Activated naive CD8-positive, alpha-beta T cell treated with anti-CD3 and anti-CD28 coated beads, Interleukin-2, amount 10 ng/mL, durations not matched to agents 7 days and 5 days (primary cell): ENCODE measurements around the gene RNH1. TPM values are rescaled to one million over a fixed set of nuclear protein-coding genes. Genes with fewer than 3 reads are reported as not detected.

ENCODE experiments used
- ATAC-seq: fragments of 150-1000 bp; cut with Tn5 transposase; one replicate; pipeline ENCODE4 v1.10.0; 2021; ENCODE audit warnings: low read depth, moderate library complexity
- POLR2A ChIA-PET: fragments of 350-600 bp; sonication (Branson Sonifier 250); formaldehyde crosslinking; loops from one replicate; lab custom pipeline; 2021; ENCODE audit warnings: antibody characterized with exemption; lab: Charles Lee
- DNase-seq: peaks from one replicate; pipeline ENCODE4 v3.0.0; 2021
- H3K27ac Mint-ChIP-seq: one replicate; pipeline ENCODE4 v1.8.0; 2022; ENCODE audit warnings: mild to moderate bottlenecking, mixed read lengths
- H3K27me3 Mint-ChIP-seq: one replicate; pipeline ENCODE4 v1.8.0; 2022; ENCODE audit warnings: mild to moderate bottlenecking, moderate library complexity, mixed read lengths
- H3K36me3 Mint-ChIP-seq: one replicate; pipeline ENCODE4 v1.8.0; 2021; ENCODE audit warnings: mild to moderate bottlenecking, mixed read lengths
- H3K4me1 Mint-ChIP-seq: one replicate; pipeline ENCODE4 v1.8.0; 2021; ENCODE audit warnings: mixed read lengths
- H3K4me3 Mint-ChIP-seq: one replicate; pipeline ENCODE4 v1.8.0; 2022; ENCODE audit warnings: mild to moderate bottlenecking, moderate library complexity, mixed read lengths
- H3K9me3 Mint-ChIP-seq: one replicate; pipeline ENCODE4 v1.8.0; 2021; ENCODE audit warnings: mixed read lengths
- total RNA-seq, 2 experiments: library from RNA; stranded (reverse); gene quantifications; one replicate each; pipeline ENCODE4 v1.2.3, GENCODE V29; 2021

Gene RNH1
- total RNA-seq, 2 experiments from 2014 or later: 88.9 to 93.2 TPM

DNA sequence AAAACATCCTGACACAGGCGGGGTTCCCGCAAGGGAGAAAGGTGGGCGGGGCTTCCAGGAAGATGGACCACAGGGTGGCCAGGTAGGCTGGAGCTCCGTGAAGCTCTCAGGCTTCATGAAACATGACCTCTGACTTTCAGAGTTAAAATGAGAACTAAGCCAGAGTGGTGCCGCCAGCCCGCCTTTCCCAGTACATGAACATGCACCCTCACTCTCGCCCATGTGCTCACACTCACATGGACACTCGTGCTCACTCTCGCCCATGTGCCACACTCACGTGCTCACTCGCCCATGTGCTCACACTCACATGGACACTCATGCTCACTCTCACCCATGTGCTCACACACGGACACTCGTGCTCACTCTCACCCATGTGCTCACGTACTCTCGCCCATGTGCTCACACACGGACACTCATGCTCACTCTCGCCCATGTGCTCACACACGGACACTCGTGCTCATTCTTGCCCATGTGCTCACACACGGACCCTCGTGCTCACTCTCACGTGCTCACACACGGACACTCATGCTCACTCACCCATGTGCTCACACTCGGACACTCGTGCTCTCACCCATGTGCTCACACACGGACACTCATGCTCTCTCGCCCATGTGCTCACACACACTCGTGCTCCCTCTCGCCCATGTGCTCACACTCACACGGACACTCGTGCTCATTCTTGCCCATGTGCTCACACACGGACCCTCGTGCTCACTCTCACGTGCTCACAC is 10.0 kb downstream of the RNH1 start:
- POLR2A ChIA-PET: no interaction called here
- Mint-ChIP-seq H3K27me3 (no peaks in the 10 kb centered on the region), H3K9me3 (no peaks in the 10 kb centered on the region), H3K4me3 (no peak overlapping the region), H3K27ac (no peak overlapping the region), H3K36me3 (peaks cover 16% of the 10 kb centered on the region), H3K4me1 (peaks cover 9% of the 10 kb centered on the region)
- ATAC-seq (no peak), DNase-seq (no peak)

- ATAC-seq: no peak
- DNase-seq: no peak
- peaks cover 9% of the 10 kb centered on the region for H3K4me1 Mint-ChIP-seq
- no peak overlapping the region for H3K27ac Mint-ChIP-seq
- no peaks in the 10 kb centered on the region for H3K27me3 Mint-ChIP-seq
- no peaks in the 10 kb centered on the region for H3K9me3 Mint-ChIP-seq
- H3K36me3 Mint-ChIP-seq: peaks cover 16% of the 10 kb centered on the region
- POLR2A ChIA-PET: no interaction called here
- H3K4me3 Mint-ChIP-seq: no peak overlapping the region
Measured at GRCh38 chr11:495537-495931, 11.5 kb downstream of the RNH1 start.

- H3K27me3 Mint-ChIP-seq: no peaks in the 10 kb centered on the region
- POLR2A ChIA-PET: interaction anchor here (0.6 kb wide), 1 partner anchor 29 kb away, joined by 4 read pairs; no protein-coding TSS in a partner anchor
- no peak overlapping the region for H3K4me3 Mint-ChIP-seq
- ATAC-seq: no peak
- H3K27ac Mint-ChIP-seq: no peak overlapping the region
- H3K4me1 Mint-ChIP-seq: peaks cover 9% of the 10 kb centered on the region
- H3K36me3 Mint-ChIP-seq: peaks cover 16% of the 10 kb centered on the region
- H3K9me3 Mint-ChIP-seq: no peaks in the 10 kb centered on the region
- DNase-seq: no peak
Measured at GRCh38 chr11:494761-495536, 12.1 kb downstream of the RNH1 start.

DNA sequence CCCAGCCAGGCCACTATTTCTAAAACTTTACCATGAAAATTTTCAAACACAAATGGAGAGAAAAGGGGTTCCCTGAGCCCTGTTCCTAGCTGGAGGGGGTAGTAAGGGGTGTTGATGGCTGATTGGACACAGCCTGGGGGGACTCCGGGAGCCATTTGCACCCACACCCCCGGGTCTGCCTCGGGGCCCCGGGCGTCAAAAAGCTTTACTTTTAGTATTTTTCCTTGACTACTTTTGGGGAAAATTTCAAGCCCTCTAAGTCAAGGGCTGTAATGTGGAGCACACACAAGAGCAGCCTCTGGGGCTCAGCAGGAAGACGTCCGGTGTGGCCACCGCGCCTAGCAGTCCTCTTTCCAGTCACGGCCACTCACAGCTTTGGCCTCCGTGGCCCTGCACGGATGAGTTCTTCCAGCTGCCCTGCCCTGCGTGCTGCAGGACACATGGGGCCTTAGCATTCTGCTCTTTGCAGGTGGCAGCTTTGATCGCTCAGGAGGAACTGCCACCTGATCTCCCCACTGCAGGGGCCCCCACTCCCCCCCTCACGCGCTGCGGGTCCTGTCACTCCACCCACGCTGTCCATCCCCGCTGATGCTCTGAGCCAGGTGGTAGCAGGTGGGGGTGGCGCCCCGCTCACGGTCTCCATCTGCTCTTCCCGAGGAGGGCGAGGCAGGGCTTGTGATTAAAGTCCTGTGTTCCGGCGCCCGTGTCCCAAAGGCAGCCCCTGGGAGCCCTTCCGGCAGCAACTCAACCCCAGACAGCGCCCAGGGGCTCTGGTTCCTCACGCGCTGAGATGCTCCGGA is 14.4 kb downstream of the RNH1 start:
- DNase-seq (no peak), ATAC-seq (no peak)
- H3K9me3 Mint-ChIP-seq: no peaks in the 10 kb centered on the region
- H3K27me3 Mint-ChIP-seq: no peaks in the 10 kb centered on the region
- peaks cover 10% of the 10 kb centered on the region for H3K36me3 Mint-ChIP-seq
- H3K27ac Mint-ChIP-seq: no peak overlapping the region
- POLR2A ChIA-PET: no interaction called here
- peaks cover 8% of the 10 kb centered on the region for H3K4me1 Mint-ChIP-seq
- H3K4me3 Mint-ChIP-seq: no peak overlapping the region

DNA sequence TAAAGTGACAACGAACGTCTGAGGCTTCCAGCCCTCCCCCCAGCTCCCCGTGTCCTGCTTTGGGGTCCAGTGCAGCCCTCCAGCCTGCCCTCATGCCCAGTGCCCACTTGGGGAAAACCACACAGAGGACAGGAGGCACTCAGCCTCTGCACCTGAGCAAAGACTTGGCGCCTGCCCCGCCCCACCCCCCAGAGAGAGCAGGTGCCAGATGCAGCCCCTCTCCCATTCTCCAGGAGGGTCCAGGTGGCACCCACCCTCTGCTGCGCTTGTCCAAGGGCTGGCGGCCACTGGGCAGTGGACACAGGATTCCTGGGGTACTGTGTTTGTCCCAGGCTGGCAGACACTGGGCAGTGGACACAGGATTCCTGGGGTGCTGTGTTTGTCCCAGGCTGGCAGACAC is 15.7 kb downstream of the RNH1 start:
- no peaks in the 10 kb centered on the region for H3K9me3 Mint-ChIP-seq
- H3K4me3 Mint-ChIP-seq: no peak overlapping the region
- peaks cover 3% of the 10 kb centered on the region for H3K4me1 Mint-ChIP-seq
- DNase-seq (no peak), ATAC-seq (no peak)
- no peaks in the 10 kb centered on the region for H3K27me3 Mint-ChIP-seq
- POLR2A ChIA-PET: no interaction called here
- H3K27ac Mint-ChIP-seq: no peak overlapping the region
- peaks cover 2% of the 10 kb centered on the region for H3K36me3 Mint-ChIP-seq

GRCh38 chr11:490930-491260 is 16.1 kb downstream of the RNH1 start:
- no peaks in the 10 kb centered on the region for H3K9me3 Mint-ChIP-seq
- POLR2A ChIA-PET: no interaction called here
- H3K27me3 Mint-ChIP-seq: no peaks in the 10 kb centered on the region
- H3K4me3 Mint-ChIP-seq: no peak overlapping the region
- H3K4me1 Mint-ChIP-seq: peaks cover 1% of the 10 kb centered on the region
- peaks cover 1% of the 10 kb centered on the region for H3K36me3 Mint-ChIP-seq
- H3K27ac Mint-ChIP-seq: no peak overlapping the region
- no peak for ATAC-seq
- no peak for DNase-seq

DNA sequence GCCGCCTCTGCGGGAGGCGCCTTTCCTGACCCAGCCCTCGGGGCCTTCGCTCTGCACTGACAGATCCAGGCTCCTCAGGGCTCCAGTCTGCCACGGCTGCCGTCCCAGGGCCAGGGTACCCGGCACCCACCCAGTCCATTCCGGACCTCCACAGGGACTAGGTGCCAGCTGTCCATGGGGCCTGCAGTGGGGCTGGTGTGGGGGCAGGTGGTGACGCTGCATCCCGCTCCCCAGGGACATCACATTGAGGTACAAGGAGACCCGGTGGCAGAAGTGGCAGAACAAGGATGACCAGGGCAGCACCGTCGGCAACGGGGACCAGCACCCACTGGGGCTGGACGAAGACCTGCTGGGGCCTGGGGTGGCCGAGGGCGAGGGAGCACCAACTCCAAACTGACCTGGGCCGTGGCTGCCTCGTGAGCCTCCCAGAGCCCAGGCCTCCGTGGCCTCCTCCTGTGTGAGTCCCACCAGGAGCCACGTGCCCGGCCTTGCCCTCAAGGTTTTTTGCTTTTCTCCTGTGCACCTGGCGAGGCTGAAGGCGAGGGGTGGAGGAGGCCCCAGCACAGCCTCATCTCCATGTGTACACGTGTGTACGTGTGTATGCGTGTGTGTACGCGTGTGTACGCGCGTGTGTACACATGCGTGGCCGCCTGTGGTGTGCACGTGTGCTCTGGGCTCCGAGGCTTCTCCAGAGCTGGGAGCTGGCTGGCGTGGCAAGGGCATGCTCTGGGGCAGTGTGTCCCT is 16.7 kb downstream of the RNH1 start:
- DNase-seq: no peak
- Mint-ChIP-seq H3K27ac (no peak overlapping the region), H3K36me3 (no peaks in the 10 kb centered on the region), H3K27me3 (no peaks in the 10 kb centered on the region), H3K4me1 (no peaks in the 10 kb centered on the region), H3K9me3 (no peaks in the 10 kb centered on the region), H3K4me3 (no peak overlapping the region)
- POLR2A ChIA-PET: no interaction called here
- ATAC-seq: no peak

GRCh38 chr11:489610-490185 is 17.3 kb downstream of the RNH1 start:
- Mint-ChIP-seq H3K27ac (no peak overlapping the region), H3K4me1 (no peaks in the 10 kb centered on the region), H3K4me3 (no peak overlapping the region), H3K36me3 (no peaks in the 10 kb centered on the region), H3K9me3 (no peaks in the 10 kb centered on the region), H3K27me3 (no peaks in the 10 kb centered on the region)
- ATAC-seq (no peak), DNase-seq (no peak)
- POLR2A ChIA-PET: no interaction called here

GRCh38 chr11:488992-489391 is 18.1 kb downstream of the RNH1 start:
- DNase-seq: no peak
- Mint-ChIP-seq H3K4me1 (no peaks in the 10 kb centered on the region), H3K27me3 (no peaks in the 10 kb centered on the region), H3K27ac (no peak overlapping the region), H3K9me3 (no peaks in the 10 kb centered on the region), H3K4me3 (no peak overlapping the region), H3K36me3 (no peaks in the 10 kb centered on the region)
- POLR2A ChIA-PET: no interaction called here
- ATAC-seq: no peak

DNA sequence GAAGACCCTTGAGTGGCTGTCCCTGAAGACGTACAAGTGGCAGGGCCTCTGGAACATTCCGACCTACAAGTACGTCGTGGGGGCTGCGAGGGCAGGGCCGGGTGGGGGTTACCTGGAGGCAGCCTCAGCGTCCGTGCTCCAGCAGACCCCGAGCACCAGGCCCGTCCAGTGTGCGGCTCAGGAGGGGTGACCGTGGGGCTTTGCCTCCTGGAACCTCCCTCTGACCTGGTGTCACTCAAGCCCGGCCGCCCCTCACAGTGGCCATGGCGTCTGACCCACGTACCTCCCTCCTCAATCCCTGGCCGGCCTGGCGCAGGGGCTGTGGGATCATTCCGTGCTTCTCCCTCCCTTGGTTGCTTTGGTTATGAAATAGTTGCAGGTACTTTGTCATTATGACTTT is 18.5 kb downstream of the RNH1 start:
- no peaks in the 10 kb centered on the region for H3K27me3 Mint-ChIP-seq
- no peak overlapping the region for H3K4me3 Mint-ChIP-seq
- POLR2A ChIA-PET: no interaction called here
- H3K9me3 Mint-ChIP-seq: no peaks in the 10 kb centered on the region
- DNase-seq (no peak), ATAC-seq (no peak)
- no peaks in the 10 kb centered on the region for H3K36me3 Mint-ChIP-seq
- H3K4me1 Mint-ChIP-seq: no peaks in the 10 kb centered on the region
- no peak overlapping the region for H3K27ac Mint-ChIP-seq

DNA sequence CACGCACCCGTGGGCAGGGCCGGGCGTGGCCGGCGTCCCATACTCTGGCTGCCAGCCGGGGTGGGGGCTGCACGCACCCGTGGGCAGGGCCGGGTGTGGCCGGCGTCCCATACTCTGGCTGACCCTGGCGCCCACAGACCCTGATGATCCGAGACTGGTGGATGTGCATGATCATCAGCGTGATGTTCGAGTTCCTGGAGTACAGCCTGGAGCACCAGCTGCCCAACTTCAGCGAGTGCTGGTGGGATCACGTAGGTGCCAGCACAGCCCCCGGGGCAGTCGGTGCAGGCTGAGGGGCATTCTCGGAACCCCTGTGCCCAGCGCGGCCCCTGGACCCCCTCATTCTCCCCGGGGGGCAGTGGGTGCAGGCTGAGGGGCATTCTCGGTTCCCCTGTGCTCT is 19.0 kb downstream of the RNH1 start:
- Mint-ChIP-seq H3K27ac (no peak overlapping the region), H3K4me3 (no peak overlapping the region), H3K36me3 (peaks cover 2% of the 10 kb centered on the region), H3K27me3 (no peaks in the 10 kb centered on the region), H3K9me3 (no peaks in the 10 kb centered on the region), H3K4me1 (no peaks in the 10 kb centered on the region)
- POLR2A ChIA-PET: no interaction called here
- DNase-seq: no peak
- ATAC-seq: no peak

GRCh38 chr11:487571-488021 is 19.4 kb downstream of the RNH1 start:
- Mint-ChIP-seq H3K9me3 (no peaks in the 10 kb centered on the region), H3K4me3 (no peak overlapping the region), H3K27me3 (no peaks in the 10 kb centered on the region), H3K36me3 (peaks cover 2% of the 10 kb centered on the region), H3K27ac (no peak overlapping the region), H3K4me1 (no peaks in the 10 kb centered on the region)
- POLR2A ChIA-PET: no interaction called here
- DNase-seq (no peak), ATAC-seq (no peak)

DNA sequence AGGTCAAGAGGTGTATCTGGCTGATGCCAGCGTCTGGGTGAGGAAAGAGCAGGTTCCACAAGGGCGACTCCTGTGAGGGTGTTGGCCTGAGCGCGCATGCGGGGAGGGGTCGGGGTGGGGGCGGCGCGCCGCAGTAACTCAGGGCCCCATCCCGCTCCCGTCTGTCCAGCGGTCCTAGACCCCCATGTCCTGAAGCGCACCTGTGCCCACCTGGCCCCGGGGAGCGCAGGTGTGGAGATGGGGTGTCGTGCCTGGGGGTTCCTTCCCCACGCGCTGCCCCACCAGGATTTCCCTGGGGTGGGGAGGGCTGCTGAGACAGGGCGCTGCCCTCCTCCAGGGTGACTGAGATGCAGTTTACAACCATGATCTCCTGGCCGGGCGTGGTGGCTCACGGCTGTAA is 20.9 kb downstream of the RNH1 start:
- no peak overlapping the region for H3K27ac Mint-ChIP-seq
- H3K4me1 Mint-ChIP-seq: no peaks in the 10 kb centered on the region
- H3K4me3 Mint-ChIP-seq: no peak overlapping the region
- H3K27me3 Mint-ChIP-seq: no peaks in the 10 kb centered on the region
- POLR2A ChIA-PET: no interaction called here
- peaks cover 2% of the 10 kb centered on the region for H3K36me3 Mint-ChIP-seq
- H3K9me3 Mint-ChIP-seq: no peaks in the 10 kb centered on the region
- DNase-seq (no peak), ATAC-seq (no peak)
